K562 (cell line): ENCODE results near the gene KRTAP10-12.

Experiments
- EGR1 ChIP-seq: fragments of 450-650 bp; conservative IDR thresholded peaks from 2 replicates; pipeline ENCODE4 v1.6.1; 2017; ENCODE audit warnings: mild to moderate bottlenecking
- POLR2A ChIP-seq: fragments of 450-650 bp; conservative IDR thresholded peaks from 2 replicates; pipeline ENCODE4 v1.6.1; 2016
- ZNF274 ChIP-seq: IDR thresholded peaks from 2 replicates; pipeline ENCODE4 v1.6.1; 2011; ENCODE audit warnings: low read depth, mild to moderate bottlenecking, low read length, moderate library complexity, borderline replicate concordance
- ZNF707 ChIP-seq: fragments of 250-450 bp; sonication (Bioruptor Pico); conservative IDR thresholded peaks from 2 replicates; pipeline ENCODE4 v1.8.0; 2022; ENCODE audit warnings: inconsistent platforms, mild to moderate bottlenecking, moderate library complexity
- TF ChIP-seq, protein P1 (sequence below): fragments of 450-650 bp; formaldehyde crosslinking; IDR thresholded peaks from 2 replicates; pipeline ENCODE4 v1.4.0; 2020; ENCODE audit warnings: mild to moderate bottlenecking, moderate library complexity
- TF ChIP-seq, protein P2 (sequence below): fragments of 250-450 bp; sonication (Bioruptor Pico); IDR thresholded peaks from 2 replicates; pipeline ENCODE4 v1.5.0; 2020; ENCODE audit warnings: mild to moderate bottlenecking
- TF ChIP-seq, protein P3 (sequence below): fragments of 250-450 bp; sonication (Bioruptor Pico); IDR thresholded peaks from 2 replicates; pipeline ENCODE4 v1.8.0; 2021; ENCODE audit warnings: mild to moderate bottlenecking, moderate library complexity

DNA sequence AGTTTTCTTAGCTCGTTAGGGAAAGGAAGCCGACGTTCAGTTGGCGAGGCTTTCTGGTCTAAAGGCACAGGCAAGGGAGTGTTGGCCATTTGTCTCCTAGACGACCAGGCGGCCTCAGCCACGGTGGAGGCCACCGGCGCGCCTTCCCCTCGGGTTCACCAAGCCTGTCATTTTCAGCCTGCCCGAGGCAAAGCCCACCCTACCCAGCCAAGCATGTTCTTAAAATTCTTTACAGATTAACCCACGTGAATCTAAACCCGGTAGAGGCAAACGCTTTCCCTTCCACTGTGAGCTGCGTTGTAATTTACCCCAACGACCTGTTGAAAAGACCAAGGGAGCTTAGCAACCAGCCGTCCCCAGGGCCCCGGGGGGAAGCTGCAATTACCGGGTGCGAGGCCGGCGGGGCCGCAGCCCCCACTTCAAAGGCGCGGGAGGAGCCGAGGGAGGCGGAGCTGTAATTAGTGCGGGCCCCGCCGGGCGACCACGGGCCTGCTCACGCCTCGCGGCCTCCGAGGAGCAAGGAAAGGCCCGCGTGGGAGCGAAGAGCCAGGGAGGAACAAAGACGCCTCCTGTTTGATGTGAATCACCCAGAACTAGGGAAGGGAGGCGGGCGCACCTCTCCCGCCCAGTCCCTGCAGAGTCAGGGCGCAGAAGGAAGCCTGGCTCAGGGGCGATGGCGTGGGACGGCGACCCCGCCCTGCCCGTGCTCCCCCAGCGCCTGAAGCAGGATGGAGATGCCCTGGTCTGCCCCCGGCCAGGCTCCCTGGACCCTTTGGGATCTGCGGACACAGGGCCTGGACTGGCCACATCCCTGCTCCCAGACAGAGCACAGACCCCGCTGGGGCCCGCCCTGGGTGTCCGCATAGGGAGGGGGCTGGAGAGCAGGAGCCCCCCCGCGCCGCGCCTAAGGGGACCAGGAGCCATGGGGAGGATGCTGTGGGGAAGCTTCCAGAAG lies 26.5 kb downstream of the KRTAP10-12 start:
- no peak for TF ChIP-seq ZNF707 (CRISPR knock-in tag)
- TF ChIP-seq POLR2A: no peak
- TF ChIP-seq, protein P1, sequence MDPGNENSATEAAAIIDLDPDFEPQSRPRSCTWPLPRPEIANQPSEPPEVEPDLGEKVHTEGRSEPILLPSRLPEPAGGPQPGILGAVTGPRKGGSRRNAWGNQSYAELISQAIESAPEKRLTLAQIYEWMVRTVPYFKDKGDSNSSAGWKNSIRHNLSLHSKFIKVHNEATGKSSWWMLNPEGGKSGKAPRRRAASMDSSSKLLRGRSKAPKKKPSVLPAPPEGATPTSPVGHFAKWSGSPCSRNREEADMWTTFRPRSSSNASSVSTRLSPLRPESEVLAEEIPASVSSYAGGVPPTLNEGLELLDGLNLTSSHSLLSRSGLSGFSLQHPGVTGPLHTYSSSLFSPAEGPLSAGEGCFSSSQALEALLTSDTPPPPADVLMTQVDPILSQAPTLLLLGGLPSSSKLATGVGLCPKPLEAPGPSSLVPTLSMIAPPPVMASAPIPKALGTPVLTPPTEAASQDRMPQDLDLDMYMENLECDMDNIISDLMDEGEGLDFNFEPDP: no peak
- TF ChIP-seq, protein P2, sequence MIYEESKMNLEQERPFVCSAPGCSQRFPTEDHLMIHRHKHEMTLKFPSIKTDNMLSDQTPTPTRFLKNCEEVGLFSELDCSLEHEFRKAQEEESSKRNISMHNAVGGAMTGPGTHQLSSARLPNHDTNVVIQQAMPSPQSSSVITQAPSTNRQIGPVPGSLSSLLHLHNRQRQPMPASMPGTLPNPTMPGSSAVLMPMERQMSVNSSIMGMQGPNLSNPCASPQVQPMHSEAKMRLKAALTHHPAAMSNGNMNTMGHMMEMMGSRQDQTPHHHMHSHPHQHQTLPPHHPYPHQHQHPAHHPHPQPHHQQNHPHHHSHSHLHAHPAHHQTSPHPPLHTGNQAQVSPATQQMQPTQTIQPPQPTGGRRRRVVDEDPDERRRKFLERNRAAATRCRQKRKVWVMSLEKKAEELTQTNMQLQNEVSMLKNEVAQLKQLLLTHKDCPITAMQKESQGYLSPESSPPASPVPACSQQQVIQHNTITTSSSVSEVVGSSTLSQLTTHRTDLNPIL (CRISPR knock-in tag): no peak
- TF ChIP-seq, protein P3, sequence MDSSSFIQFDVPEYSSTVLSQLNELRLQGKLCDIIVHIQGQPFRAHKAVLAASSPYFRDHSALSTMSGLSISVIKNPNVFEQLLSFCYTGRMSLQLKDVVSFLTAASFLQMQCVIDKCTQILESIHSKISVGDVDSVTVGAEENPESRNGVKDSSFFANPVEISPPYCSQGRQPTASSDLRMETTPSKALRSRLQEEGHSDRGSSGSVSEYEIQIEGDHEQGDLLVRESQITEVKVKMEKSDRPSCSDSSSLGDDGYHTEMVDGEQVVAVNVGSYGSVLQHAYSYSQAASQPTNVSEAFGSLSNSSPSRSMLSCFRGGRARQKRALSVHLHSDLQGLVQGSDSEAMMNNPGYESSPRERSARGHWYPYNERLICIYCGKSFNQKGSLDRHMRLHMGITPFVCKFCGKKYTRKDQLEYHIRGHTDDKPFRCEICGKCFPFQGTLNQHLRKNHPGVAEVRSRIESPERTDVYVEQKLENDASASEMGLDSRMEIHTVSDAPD: no peak
- TF ChIP-seq ZNF274: no peak
- TF ChIP-seq EGR1: no peak
